ENCODE results near the gene GPR156. TPM values are rescaled to one million over a fixed set of nuclear protein-coding genes. Genes with fewer than 3 reads are reported as not detected.

Gene GPR156
- total RNA-seq, 1 experiment from 2014 or later: 2.8 TPM

DNA sequence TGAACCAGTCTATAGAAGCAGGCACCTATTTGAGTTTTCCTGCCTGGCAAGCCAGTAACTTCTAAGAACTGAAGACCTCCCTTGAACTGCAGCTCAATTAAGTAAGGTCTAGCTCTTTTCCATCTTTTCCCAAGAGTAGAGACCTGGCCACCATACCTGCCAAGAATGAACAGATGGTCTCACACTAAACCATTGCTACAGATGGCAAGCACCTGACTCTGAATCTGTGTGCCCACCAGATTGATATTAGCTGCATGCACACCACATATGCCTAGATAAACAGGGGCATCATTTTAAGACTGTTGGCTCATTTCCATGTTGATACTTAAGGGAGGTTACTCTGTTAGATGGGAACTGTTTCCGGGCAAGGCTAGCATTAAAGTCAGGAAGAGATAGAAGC, 156.0 kb downstream of the GPR156 start:
- Histone ChIP-seq H2AFZ (no peak overlapping the region), H3K79me2 (ENCODE audit: low read depth) (no peaks in the 10 kb centered on the region), H3K4me2 (no peak overlapping the region), H3K4me1 (replicated peaks; ENCODE audit: insufficient read depth) (no peaks in the 10 kb centered on the region), H3K27ac (no peak overlapping the region), H3K4me3 (no peak overlapping the region), H3K9me3 (ENCODE audit: insufficient read depth, low read depth) (no peaks in the 10 kb centered on the region), H3K9me2 (ENCODE audit: insufficient read depth) (no peaks in the 10 kb centered on the region), H4K20me1 (ENCODE audit: insufficient read depth) (no peaks in the 10 kb centered on the region), H3F3A (ENCODE audit: insufficient read depth, low read depth) (no peaks in the 10 kb centered on the region), H3K27me3 (ENCODE audit: insufficient read depth, low read depth) (no peaks in the 10 kb centered on the region), H3K36me3 (ENCODE audit: low read depth) (no peaks in the 10 kb centered on the region)
- TF ChIP-seq, protein P1, sequence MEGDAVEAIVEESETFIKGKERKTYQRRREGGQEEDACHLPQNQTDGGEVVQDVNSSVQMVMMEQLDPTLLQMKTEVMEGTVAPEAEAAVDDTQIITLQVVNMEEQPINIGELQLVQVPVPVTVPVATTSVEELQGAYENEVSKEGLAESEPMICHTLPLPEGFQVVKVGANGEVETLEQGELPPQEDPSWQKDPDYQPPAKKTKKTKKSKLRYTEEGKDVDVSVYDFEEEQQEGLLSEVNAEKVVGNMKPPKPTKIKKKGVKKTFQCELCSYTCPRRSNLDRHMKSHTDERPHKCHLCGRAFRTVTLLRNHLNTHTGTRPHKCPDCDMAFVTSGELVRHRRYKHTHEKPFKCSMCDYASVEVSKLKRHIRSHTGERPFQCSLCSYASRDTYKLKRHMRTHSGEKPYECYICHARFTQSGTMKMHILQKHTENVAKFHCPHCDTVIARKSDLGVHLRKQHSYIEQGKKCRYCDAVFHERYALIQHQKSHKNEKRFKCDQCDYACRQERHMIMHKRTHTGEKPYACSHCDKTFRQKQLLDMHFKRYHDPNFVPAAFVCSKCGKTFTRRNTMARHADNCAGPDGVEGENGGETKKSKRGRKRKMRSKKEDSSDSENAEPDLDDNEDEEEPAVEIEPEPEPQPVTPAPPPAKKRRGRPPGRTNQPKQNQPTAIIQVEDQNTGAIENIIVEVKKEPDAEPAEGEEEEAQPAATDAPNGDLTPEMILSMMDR (conservative IDR thresholded peaks at IDR 0.05): no peak
- TF ChIP-seq EZH2 (IDR thresholded peaks at IDR 0.05; ENCODE audit: low read depth): no peak
- intact Hi-C loops (cut with micrococcal nuclease; ENCODE audit: unreplicated experiment): no loop called here
- DNase-seq: no peak
- POLR2A ChIA-PET (ENCODE audit: unreplicated experiment): interaction anchor here (0.6 to 0.7 kb wide), 2 partner anchors 34 to 60 kb away, joined by 3 read pairs; no protein-coding TSS in a partner anchor
- CTCF ChIA-PET: no interaction called here
- BruUV-seq (replicated peaks): no TSS peak

DNA sequence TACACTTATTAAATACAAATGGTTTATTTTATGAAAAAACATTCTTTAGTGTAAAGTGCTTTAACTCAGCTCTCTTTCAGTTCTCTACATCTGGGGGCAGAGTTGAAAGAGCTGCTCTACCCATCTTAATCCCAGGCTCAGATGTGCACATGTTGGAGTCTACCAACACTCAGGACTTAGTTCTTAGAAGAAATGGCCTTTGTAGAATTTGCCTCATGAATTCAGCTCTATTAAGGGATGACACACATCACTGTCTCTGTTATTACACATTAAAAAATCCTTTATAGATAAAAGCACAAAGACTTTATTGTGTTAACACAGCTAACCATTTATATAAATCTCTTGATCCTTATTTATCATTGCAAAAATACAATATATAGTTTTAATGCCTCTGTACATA, 159.0 kb downstream of the GPR156 start:
- H3K36me3 ChIP-seq (ENCODE audit: low read depth): no peaks in the 10 kb centered on the region
- H3K4me2 ChIP-seq: no peak overlapping the region
- no peak for TF ChIP-seq EZH2 (IDR thresholded peaks at IDR 0.05; ENCODE audit: low read depth)
- TF ChIP-seq, protein P1 (conservative IDR thresholded peaks at IDR 0.05): no peak
- no peaks in the 10 kb centered on the region for H3K4me1 ChIP-seq (replicated peaks; ENCODE audit: insufficient read depth)
- H2AFZ ChIP-seq: no peak overlapping the region
- intact Hi-C loops (cut with micrococcal nuclease; ENCODE audit: unreplicated experiment): no loop called here
- no peaks in the 10 kb centered on the region for H3K27me3 ChIP-seq (ENCODE audit: insufficient read depth, low read depth)
- H3K4me3 ChIP-seq: no peak overlapping the region
- DNase-seq: no peak
- H3K9me3 ChIP-seq (ENCODE audit: insufficient read depth, low read depth): no peaks in the 10 kb centered on the region
- POLR2A ChIA-PET (ENCODE audit: unreplicated experiment): no interaction called here
- no peaks in the 10 kb centered on the region for H3K9me2 ChIP-seq (ENCODE audit: insufficient read depth)
- no peaks in the 10 kb centered on the region for H4K20me1 ChIP-seq (ENCODE audit: insufficient read depth)
- CTCF ChIA-PET: interaction anchor here (0.6 kb wide), 1 partner anchor 84 kb away, joined by 5 read pairs; no protein-coding TSS in a partner anchor
- no peaks in the 10 kb centered on the region for H3F3A ChIP-seq (ENCODE audit: insufficient read depth, low read depth)
- no TSS peak for BruUV-seq (replicated peaks)
- no peak overlapping the region for H3K27ac ChIP-seq
- no peaks in the 10 kb centered on the region for H3K79me2 ChIP-seq (ENCODE audit: low read depth)

DNA sequence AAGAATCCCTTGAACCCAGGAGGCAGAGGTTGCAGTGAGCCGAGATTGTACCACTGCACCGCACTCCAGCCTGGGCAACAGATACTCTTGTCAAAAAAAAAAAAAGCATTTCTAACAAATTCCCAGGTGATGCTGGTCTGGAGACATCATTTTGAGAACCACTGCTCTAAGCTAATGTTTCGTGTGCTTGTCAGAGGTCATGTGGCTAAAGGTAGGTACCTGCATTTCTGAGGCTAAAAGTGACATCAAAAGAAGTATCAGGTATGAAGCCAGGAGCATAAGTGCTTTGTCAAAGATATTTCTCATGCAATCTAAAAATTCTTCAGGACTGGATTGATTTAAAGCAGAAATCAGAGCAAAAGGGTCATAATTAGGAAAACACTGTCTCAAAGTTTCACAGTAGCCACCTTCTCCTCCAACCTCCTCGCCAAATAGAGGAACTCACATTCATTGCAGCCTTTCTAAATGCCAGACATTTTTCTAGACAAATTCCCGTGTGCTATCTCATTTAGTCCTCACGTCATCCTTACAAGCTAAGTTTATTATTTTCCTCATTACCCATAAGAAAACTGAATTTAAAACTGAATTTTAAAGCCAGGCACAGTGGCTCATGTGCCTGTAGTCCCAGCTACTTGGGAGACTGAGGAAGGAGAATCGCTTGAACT, 165.0 kb downstream of the GPR156 start:
- POLR2A ChIA-PET (ENCODE audit: unreplicated experiment): no interaction called here
- H3K9me2 ChIP-seq (ENCODE audit: insufficient read depth): no peaks in the 10 kb centered on the region
- DNase-seq: no peak
- no peak for TF ChIP-seq EZH2 (IDR thresholded peaks at IDR 0.05; ENCODE audit: low read depth)
- TF ChIP-seq, protein P1 (conservative IDR thresholded peaks at IDR 0.05): no peak
- H3K27me3 ChIP-seq (ENCODE audit: insufficient read depth, low read depth): no peaks in the 10 kb centered on the region
- H2AFZ ChIP-seq: no peak overlapping the region
- no peaks in the 10 kb centered on the region for H4K20me1 ChIP-seq (ENCODE audit: insufficient read depth)
- BruUV-seq (replicated peaks): no TSS peak
- no peak overlapping the region for H3K27ac ChIP-seq
- intact Hi-C loops (cut with micrococcal nuclease; ENCODE audit: unreplicated experiment): no loop called here
- H3K4me1 ChIP-seq (replicated peaks; ENCODE audit: insufficient read depth): peaks cover 3% of the 10 kb centered on the region; the same call in 1 of the 2 replicates
- no peaks in the 10 kb centered on the region for H3K36me3 ChIP-seq (ENCODE audit: low read depth)
- H3F3A ChIP-seq (ENCODE audit: insufficient read depth, low read depth): peaks cover 8% of the 10 kb centered on the region; the same call in 1 of the 2 replicates
- H3K79me2 ChIP-seq (ENCODE audit: low read depth): no peaks in the 10 kb centered on the region
- H3K9me3 ChIP-seq (ENCODE audit: insufficient read depth, low read depth): 0 out of 2 replicates have a peak, but pooled peaks cover 5% of the 10 kb centered on the region
- CTCF ChIA-PET: no interaction called here
- H3K4me2 ChIP-seq: no peak overlapping the region
- H3K4me3 ChIP-seq: no peak overlapping the region

Other genes starting within 250 kb of the GPR156 start
- 51.5 and 62.0 TPM in 2 replicates for gene GSK3B, start 190.8 kb downstream of the GPR156 start, total RNA-seq (2021)
- 22.2 and 28.9 TPM in 2 replicates for gene LRRC58, start 64.1 kb upstream of the GPR156 start, total RNA-seq (2021)
- 225 and 256 TPM in 2 replicates for gene FSTL1, start 165.8 kb upstream of the GPR156 start, total RNA-seq (2021)

All from PC-9 (cell line).